GM21381 (cell line): ENCODE measurements around the gene FAM24A.
A peak's percentile ranks its signal among the peaks of the same experiment; 100 is the strongest.
"Not testable (repeated sequence)": the region's sequence is repeated elsewhere in the genome, so short reads cannot be mapped to it uniquely, and the experiment has no call there.

Experiments
- ATAC-seq: cut with Tn5 transposase; IDR thresholded peaks from one replicate; pipeline ENCODE4 v1.9.1; 2021; ENCODE audit warnings: mild to moderate bottlenecking, moderate library complexity; ENCODE audit not compliant: unreplicated experiment

FAM24A gene, protein sequence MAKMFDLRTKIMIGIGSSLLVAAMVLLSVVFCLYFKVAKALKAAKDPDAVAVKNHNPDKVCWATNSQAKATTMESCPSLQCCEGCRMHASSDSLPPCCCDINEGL

DNA sequence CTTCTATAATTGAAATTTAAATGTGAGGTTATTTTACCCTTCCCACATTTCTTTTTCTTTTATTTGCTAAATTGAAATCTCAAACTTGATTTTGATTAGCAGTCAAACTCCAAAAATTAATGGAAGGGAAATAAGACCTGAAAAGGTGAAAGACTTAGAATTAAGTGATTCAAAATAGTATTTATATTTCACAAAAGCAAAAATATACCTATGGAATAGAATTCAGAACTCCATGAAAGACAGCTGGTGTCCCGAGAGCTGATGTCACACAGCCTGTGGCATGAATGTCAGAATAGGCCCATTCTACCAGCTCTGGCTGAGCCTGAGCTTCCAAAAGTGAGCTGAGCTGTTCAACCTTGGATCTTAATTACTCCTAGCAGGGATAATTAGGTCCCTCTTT, at the start of gene FAM24A:
Gene FAM24A (plus strand): TSS at position 301 of the 400 bp plus-strand sequence. CDS start 1,025 bp downstream, outside the sequence.
- no peak for ATAC-seq

DNA sequence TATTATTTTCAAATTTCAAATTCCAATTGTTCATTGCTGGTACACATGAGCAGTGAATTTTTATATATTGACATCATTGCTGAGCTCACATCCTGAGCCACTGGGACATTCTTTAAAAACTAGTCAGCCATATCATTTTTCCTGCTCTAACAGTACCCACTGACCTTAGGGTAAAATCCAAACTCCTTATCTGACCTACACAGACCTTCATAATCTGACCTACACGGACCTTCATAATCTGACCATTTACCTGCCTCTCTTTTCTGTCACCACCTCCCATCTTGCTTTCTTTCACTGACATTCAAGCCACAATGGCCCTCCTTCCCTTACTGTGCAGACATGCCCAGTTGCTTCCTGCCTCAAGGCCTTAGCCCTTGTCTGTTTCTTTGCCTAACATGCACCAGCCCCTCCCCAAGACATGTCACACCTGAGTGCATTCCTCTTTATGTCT, 48.7 kb upstream of the FAM24A start:
- no peak for ATAC-seq

DNA sequence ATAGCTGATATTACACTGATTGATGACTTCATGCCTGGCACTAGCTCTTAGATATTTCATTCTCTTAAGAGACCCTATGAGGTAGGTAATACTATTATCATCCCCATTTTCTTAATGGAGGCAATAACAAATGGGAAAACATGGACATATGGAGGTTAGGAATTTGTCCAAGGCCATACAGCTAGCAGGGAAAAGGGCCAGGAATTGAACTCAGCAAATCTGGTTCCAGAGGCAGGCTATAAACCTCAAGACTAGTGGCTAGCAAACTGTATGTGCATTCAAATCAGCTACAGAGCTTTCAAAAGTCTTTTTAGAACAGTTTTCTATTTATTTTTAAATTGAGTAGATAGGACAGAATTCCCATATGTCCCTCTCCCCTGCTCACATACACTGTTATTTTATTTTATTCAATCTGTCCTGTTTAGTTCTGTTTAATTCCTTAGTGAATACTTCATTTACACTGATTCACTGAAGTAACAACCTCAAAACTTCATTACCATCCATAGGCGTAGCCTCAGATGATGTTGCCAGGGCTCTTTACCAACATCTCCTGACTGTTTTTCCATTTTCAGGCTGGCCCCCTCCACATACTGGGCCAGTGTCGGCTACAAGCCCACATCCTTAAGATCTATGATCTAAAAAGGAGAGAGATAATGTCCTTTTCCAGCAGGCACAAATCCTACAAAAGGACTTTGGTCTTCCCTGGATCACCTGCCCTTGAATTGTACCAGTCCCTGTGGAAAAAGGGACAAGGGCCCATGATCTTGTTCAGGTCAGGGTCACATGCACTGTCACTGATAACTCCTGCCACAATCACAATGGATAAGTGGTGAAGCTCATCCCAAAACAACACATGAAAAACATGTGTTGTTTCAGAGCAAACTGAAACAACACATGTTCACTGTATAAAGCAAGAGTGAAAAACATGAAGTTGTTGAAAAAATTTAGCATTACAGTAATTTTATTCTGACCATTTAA, 46.9 kb upstream of the FAM24A start:
- ATAC-seq, result no peak

DNA sequence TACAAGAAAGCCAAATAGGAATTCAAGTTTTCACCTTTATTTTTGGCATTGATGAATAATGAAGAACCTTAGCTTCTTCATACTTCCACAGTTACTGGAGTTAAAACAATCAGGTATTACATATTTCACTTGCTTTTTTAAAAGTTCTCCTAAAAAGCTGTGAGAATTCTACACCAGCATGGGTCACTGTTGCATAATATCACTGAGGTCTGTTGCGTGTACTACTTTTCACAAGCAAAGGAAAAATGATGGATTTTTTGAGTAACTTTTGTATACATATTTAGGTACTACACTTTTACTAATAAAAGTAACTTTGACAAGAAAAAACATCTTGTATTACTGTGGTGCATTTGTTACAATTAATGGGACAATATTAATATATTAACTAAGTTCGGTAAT, 46.2 kb upstream of the FAM24A start:
- ATAC-seq, result no peak

DNA sequence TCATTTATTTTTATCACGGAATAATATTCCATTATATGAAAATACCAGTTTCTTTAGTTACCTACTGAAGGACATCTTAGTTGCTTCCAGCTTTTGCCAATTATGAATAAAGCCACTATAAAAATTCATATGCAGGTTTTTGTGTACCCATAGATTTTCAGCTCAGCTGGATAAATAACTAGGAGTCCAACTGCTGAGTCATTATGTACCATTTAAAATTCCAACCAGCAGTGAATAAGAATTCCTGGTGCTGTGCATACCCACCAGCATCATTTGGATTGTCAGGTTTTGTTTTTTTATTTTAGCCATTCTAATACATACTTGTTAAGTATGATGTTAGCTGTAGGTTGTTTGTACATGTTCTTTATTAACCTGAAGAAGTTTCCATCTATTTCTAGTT, 45.5 kb upstream of the FAM24A start:
- ATAC-seq, result no peak

DNA sequence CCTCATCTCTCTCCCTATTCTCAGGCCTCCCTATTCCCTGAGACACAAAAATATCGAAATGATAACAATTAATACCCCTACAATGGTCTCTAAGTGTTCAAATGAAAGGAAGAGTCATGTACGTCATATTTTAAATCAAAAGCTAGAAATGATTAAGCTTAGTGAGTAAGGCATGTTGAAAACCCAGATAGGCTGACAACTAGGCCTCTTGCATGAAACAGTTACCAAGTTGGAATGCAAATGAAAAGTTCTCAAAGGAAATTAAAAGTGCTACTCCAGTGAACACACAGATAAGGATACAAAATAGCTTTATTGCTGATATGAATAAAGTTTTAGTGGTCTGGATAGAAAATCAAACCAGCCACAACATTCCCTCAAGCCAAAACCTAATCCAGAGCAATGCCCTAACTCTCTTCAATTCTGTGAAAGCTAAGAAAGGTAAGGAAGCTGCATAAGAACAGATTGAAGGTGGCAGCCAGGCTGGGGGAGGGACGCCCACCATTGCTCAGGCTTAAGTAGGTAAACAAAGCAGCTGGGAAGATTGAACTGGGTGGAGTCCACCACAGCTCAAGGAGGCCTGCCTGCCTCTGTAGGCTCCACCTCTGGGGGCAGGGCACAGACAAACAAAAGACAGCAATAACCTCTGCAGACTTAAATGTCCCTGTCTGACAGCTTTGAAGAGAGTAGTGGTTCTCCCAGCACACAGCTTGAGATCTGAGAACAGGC, 43.5 kb upstream of the FAM24A start:
- ATAC-seq, result not testable (repeated sequence)

DNA sequence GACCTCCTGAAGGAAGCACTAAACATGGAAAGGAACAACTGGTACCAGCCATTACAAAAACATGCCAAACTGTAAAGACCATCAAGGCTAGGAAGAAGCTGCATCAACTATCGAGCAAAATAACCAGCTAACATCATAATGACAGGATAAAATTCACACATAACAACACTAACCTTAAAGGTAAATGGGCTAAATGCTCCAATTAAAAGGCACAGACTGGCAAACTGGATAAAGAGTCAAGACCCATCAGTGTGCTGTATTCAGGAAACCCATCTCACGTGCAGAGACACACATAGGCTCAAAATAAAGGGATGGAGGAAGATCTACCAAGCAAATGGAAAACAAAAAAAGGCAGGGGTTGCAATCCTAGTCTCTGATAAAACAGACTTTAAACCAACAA, 41.6 kb upstream of the FAM24A start:
- ATAC-seq, result not testable (repeated sequence)

DNA sequence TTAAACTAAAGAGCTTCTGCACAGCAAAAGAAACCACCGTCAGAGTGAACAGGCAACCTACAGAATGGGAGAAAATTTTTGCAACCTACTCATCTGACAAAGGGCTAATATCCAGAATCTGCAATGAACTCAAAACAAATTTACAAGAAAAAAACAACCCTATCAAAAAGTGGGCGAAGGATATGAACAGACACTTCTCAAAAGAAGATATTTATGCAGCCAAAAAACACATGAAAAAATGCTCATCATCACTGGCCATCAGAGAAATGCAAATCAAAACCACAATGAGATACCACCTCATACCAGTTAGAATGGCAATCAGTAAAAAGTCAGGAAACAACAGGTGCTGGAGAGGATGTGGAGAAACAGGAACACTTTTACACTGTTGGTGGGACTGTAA, 38.5 kb upstream of the FAM24A start:
- ATAC-seq, result not testable (repeated sequence)

DNA sequence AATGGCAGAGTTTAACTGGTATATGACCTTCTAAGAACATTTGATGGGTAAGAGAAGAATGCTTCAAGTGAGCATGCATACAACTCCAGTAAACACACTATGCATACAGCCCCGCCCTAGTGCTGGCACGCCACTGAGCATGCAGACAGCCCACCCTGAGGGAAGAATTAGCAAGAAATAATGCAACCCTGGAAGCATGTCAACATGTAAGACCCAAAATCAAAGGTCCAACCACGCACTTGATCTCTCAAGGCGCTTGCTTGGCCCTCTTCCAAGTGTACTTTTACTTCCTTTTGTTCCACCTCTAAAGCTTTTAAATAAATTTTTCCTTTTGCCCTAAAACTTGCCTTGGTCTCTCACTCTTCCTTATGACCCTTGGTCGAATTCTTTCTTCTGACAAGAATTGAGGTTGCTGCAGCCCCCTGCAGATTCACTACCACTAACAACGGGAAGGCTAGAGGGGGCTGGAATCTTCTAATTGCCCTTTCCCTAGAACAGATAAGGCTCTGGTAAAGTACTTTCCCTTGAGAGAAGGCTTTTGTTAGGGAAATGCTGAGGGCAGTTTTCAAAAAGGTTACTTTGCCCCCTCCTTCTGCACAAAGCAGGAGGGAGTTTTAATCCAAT, 34.5 kb upstream of the FAM24A start:
- ATAC-seq, result no peak

DNA sequence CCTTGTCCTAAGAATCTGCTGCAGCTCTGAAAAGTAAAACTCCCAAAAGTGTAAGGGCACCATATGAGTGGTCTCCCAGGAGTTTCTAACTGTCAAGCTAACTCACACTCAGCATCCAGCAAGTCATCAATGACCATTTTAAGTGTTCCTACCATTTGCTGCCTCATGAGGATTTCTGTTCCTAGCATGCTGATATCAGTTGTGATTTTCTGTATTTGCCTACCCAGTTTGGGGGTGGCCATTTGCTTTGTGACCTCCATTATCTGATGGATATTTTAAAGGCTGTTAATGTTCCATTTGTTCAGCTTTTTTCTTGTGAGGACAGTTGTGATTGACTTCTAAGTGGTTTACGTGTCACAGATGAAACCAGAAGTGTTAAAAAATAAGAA, 33.9 kb upstream of the FAM24A start:
- no peak for ATAC-seq

DNA sequence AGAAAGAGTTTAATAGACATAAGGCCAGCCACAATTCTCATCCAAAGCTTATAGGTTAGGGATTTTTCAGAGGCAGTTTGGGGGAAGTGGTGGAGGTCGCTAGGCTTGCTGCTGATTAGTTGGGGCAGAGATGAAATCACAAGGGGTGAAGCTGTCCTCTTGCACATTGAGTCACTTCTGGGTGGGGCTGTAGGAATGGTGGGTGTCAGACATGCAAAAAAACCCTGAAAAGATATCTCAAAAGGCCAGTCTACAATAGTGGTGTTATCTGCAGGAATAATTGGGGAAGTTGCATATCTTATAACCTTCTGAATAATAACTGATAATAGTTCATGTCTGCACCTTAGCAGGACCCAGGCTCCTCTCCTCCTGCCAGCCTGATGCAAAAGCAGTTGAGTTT, 33.1 kb upstream of the FAM24A start:
- ATAC-seq, result no peak

DNA sequence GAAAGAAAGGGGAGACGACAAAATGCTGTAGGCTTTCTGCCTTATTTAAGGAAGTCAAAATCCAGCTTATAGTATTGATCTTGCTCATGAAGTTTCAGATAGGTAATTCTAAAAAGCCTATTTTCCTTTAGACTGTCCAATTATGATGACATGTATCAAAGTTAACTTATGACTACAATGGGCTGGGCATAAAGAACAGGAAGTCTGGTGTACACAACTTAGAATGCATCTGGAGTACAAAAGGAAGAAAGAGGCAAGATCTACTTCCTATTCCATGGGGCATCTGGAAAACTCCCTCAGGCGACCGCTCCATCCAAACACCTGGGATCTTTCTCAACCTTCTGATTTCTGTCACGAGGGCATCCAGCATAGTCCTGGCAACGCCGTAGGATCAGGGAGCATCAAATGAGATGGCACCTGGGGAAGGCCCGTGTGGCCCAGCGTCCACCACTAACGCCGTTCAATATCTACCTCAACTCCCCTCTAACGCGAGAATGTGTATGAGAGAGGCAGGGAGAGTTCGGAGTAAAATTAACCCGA, 31.5 kb upstream of the FAM24A start:
- peak; percentile 14 for ATAC-seq

DNA sequence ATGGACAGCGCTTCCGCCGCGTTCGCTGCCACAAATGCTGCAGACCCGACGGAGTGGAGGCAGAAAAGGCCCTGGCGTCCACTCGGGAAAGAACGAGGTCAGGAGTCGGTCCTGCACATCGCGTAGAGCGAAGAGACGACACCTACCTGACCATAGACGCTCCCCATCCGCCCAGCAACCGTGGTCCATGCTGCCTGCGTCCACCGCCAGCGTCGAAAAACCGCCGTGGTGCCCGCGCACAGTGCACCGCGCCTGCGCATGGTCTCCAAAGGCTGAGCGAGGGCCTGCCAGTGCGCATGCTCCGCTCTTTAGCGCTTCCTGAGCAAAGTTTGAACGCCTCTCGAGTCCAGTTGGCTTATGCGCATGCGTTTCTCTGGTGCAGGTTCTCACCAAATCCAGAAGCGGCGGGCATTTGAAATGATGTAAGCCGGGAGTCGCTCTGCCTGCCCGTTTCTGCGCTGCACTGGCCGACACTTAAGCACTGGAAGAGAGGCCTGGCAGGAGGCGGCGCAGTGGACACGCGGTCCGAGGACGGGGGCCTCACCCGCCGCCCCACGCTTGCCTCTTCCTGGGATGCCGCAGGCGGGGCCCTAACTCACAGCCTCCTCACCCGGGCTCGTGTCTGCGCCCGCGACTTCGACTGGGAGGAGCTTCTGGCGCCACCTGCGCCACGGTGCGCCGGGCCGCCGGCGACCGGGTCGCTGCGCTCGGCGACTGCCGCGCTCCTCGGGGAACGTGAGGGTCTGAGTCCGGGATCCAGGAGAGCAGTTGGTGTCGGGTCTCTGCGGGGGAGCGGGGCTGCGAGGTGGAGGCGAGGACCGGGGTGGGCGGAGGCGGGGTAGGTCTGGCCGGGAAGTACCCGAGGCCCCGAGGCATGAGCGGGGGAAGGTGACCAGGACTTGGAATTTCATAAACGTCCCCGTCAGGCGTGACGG, 30.8 kb upstream of the FAM24A start, which contains the start of gene FAM24B:
Gene FAM24B (minus strand): TSS at position 243 of the 935 bp plus-strand sequence. CDS start 29,066 bp downstream, outside the sequence.
- ATAC-seq, result peak; percentile 71

DNA sequence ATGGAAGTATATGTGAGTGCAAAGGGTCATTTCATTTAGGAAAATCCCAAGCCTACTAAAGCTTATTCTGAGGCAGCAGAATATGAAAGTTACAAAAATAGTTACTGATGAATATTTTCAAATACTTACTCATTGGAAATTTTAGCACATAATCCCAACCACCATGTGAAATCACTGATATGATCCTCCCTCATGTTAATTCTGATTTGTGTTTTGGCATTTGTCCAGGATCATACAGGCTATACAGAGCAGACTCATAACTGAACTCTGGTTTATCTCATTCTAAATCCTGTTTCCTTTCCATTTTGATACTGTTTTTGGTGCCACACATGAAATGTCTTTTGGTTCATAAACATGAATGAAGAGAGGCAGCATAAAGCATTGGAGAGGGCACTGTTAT, 27.6 kb upstream of the FAM24A start:
- ATAC-seq, result no peak

DNA sequence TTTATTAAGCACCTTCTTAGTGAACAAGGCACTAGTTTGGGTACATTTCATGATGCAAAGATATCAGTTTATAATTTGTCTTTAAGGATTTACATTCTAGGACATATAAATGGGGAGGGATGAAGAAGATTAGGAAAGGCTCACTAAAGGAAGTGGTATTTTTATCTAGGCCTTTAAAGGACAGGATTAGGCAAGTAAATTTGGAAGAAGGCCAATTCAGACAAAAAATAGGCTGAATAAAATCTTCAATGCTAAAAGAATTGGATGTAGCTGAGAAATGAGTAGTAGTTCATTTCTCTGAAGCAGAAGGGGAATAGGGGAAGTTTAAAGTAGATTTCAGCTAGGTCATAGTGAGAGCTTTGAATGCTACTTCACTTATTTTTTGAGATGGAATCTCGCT, 26.2 kb upstream of the FAM24A start:
- ATAC-seq, result no peak

DNA sequence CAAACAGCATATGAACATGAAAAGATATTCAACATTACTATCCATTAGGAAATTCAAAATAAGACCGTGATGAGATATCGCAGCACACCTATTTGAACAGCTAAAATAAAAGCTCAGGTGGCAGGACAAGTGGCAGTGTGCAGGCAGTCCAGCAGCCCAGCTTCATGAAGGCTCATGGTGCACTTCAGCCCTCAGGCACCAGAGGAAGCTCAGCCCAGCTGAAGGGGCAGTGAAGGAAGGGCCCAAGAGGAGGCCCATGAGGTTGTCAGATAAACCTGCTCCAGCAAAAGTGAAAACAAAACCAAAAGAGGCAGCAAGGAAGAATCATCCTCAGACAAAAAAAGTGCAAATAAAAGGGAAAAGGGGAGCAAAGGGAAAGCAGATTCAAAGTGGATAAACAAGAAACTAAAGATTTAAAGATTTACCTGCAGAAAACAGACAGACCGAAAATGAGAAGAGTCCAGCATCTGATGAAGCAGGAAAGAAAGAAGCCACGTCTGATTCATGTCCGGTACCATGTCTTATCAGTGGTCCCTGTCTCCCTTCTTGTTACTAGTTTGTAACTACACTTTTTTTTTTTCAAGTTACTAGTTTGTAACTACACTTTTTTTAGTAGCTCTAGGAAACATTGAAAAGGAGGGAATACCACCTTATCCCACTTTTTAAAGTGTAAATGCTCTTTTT, 16.0 kb upstream of the FAM24A start:
- ATAC-seq, result no peak

DNA sequence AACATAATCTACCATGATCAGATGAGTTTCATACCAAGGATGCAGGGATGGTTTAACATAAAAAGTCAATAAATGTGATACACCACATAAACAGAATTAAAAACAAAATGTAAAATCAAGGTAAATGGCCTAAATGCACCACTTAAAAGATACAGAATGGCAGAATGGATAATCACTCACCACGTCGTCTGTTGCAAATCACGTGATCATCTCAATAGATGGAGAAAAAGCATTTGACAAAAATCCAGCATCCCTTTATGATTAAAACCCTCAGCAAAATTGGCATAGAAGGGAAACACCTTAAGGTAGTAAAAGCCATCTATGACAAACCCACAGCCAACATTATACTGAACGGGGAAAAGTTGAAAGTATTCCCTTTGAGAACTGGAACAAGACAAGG, 6.5 kb upstream of the FAM24A start:
- ATAC-seq, result not testable (repeated sequence)

DNA sequence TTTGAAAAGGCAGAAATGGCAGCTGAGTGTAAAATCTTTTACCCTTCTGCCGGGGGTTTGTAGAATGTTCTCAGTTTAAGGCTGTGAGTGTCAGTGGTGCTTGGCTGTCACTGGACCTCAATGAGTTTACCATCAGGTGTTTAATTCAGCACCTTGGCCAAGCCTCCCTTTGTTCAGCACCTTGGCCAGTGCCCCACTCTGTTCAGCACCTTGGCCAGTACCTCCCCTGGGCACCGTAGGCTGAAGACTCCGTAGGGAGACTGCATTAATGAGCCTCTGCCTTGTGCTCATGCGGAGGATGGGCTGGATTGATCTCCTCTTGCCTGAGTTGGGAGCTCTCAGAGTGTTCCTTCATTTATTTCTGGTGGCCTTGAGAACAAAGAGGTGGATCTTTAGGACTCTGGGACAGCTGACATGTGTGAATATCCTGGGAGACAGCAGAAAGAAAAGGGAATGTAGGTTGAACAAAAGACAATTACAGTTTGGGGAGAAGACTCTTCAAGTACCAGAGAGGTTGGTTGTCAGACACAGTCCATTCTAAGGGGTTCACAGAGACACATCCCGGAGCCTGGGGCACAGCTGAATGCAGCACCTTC, 1.6 kb downstream of the FAM24A start:
- ATAC-seq, result no peak

DNA sequence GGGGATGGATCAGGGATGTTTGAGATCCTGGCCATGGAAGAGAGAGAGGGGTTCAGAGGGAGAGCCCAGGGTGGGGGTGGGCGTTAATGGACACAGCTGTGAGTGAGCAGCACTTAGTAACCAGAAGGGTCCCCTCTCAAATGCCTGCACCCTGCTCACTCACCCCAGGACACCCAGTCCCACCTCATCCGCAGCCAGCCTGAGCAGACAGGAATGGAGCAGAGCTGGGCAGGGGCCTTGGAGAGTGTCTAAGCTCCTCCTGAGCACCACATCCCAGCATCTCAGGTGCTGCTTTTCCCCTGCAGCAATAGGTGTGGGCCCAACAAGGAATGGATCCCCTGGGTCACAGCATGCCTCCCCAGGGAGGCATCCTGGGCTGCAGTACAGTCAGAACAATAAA, 5.3 kb downstream of the FAM24A start:
- no peak for ATAC-seq
